ENCODE data around the gene TBC1D16.

Gene TBC1D16

GRCh38 chr17:79987187-79987934, 48.3 kb downstream of the TBC1D16 start:
- no peak for DNase-seq (ENCODE audit: low spot score)

- DNase-seq (ENCODE audit: low spot score): no peak
Measured at GRCh38 chr17:79986411-79987186, 49.1 kb downstream of the TBC1D16 start.

- DNase-seq (ENCODE audit: low spot score): no peak
Measured at GRCh38 chr17:79985943-79986391, 49.7 kb downstream of the TBC1D16 start.

GRCh38 chr17:79985361-79985942, 50.2 kb downstream of the TBC1D16 start:
- no peak for DNase-seq (ENCODE audit: low spot score)

- no peak for DNase-seq (ENCODE audit: low spot score)
Measured at GRCh38 chr17:79984877-79985276, 50.8 kb downstream of the TBC1D16 start.

- no peak for DNase-seq (ENCODE audit: low spot score)
Measured at GRCh38 chr17:79984045-79984840, 51.4 kb downstream of the TBC1D16 start.

- no peak for DNase-seq (ENCODE audit: low spot score)
Measured at GRCh38 chr17:79983456-79983855, 52.2 kb downstream of the TBC1D16 start.

GRCh38 chr17:79982986-79983385, 52.7 kb downstream of the TBC1D16 start:
- DNase-seq (ENCODE audit: low spot score): no peak

GRCh38 chr17:79981661-79982101, 54.0 kb downstream of the TBC1D16 start:
- DNase-seq (ENCODE audit: low spot score): no peak

GRCh38 chr17:79981090-79981489, 54.6 kb downstream of the TBC1D16 start:
- no peak for DNase-seq (ENCODE audit: low spot score)

- DNase-seq (ENCODE audit: low spot score): no peak
Measured at GRCh38 chr17:79980246-79981043, 55.2 kb downstream of the TBC1D16 start.

GRCh38 chr17:79979816-79980215, 55.9 kb downstream of the TBC1D16 start:
- no peak for DNase-seq (ENCODE audit: low spot score)

- DNase-seq (ENCODE audit: low spot score): no peak
Measured at GRCh38 chr17:79979221-79979741, 56.4 kb downstream of the TBC1D16 start.

- DNase-seq (ENCODE audit: low spot score): no peak
Measured at GRCh38 chr17:79978548-79978855, 57.2 kb downstream of the TBC1D16 start.

- no peak for DNase-seq (ENCODE audit: low spot score)
Measured at GRCh38 chr17:79977708-79978547, 57.7 kb downstream of the TBC1D16 start.

- DNase-seq (ENCODE audit: low spot score): no peak
Measured at GRCh38 chr17:79977161-79977631, 58.5 kb downstream of the TBC1D16 start.

- no peak for DNase-seq (ENCODE audit: low spot score)
Measured at GRCh38 chr17:79976451-79976850, 59.2 kb downstream of the TBC1D16 start.

GRCh38 chr17:79975498-79976134, 60.1 kb downstream of the TBC1D16 start:
- DNase-seq (ENCODE audit: low spot score): no peak

Measured in AG08395 (cell line).